ENCODE results near the gene HOXB3.

HOXB3 gene

GRCh38 chr17:48625495-48626244 lies 35.6 kb upstream of the HOXB3 start:
- no peak for DNase-seq

GRCh38 chr17:48624544-48625494 lies 34.8 kb upstream of the HOXB3 start:
- DNase-seq, result no peak

- no peak for DNase-seq
Measured at GRCh38 chr17:48624118-48624517, 34.1 kb upstream of the HOXB3 start.

- DNase-seq, result no peak
Measured at GRCh38 chr17:48623583-48623982, 33.5 kb upstream of the HOXB3 start.

- no peak for DNase-seq
Measured at GRCh38 chr17:48622857-48623256, 32.8 kb upstream of the HOXB3 start.

- no peak for DNase-seq
Measured at GRCh38 chr17:48621410-48622392, 31.7 kb upstream of the HOXB3 start.

- no peak for DNase-seq
Measured at GRCh38 chr17:48620461-48621139, 30.6 kb upstream of the HOXB3 start.

- no peak for DNase-seq
Measured at GRCh38 chr17:48619826-48620449, 29.9 kb upstream of the HOXB3 start.

- peak; percentile 83 for DNase-seq
Measured at GRCh38 chr17:48618256-48618896, 28.3 kb upstream of the HOXB3 start.

- no peak for DNase-seq
Measured at GRCh38 chr17:48617471-48618255, 27.6 kb upstream of the HOXB3 start.

GRCh38 chr17:48616717-48617470 lies 26.9 kb upstream of the HOXB3 start:
- no peak for DNase-seq

- no peak for DNase-seq
Measured at GRCh38 chr17:48615963-48616716, 26.1 kb upstream of the HOXB3 start.

GRCh38 chr17:48615047-48615962 lies 25.3 kb upstream of the HOXB3 start, which contains the start of gene HOXB8:
Gene HOXB8, minus strand, starts transcription at chr17:48615292. Its CDS starts 588 bp downstream, at chr17:48614704.
- peak; percentile 67 for DNase-seq

- DNase-seq, result no peak
Measured at GRCh38 chr17:48613862-48614694, 24.0 kb upstream of the HOXB3 start.

- DNase-seq, result no peak
Measured at GRCh38 chr17:48612854-48613691, 23.0 kb upstream of the HOXB3 start.
